Body of pancreas (tissue), 4 donors: ENCODE data around the gene TUBA3C.

Experiments used
- POLR2A ChIP-seq, 3 donors: fragments of 450-650 bp; IDR thresholded peaks; one replicate each; pipeline ENCODE4 v1.6.1; 2016; ENCODE audit warnings: antibody characterized with exemption in 3 of 3, mild to moderate bottlenecking in 2 of 3
- TF ChIP-seq, protein P1 (sequence below), 7 experiments: fragments of 450-650 bp in 4 of 7; fragments of 200-600 bp in 3 of 7; sonication (generic) in 3 of 7; IDR thresholded peaks; one replicate each; pipeline ENCODE4 v1.5.1; 2016 to 2019; ENCODE audit warnings: antibody characterized with exemption in 7 of 7

GRCh38 chr13:19185865-19186645, 4.4 kb upstream of the TUBA3C start:
- TF ChIP-seq POLR2A (IDR thresholded peaks at IDR 0.05): no peak
- TF ChIP-seq, protein P1, sequence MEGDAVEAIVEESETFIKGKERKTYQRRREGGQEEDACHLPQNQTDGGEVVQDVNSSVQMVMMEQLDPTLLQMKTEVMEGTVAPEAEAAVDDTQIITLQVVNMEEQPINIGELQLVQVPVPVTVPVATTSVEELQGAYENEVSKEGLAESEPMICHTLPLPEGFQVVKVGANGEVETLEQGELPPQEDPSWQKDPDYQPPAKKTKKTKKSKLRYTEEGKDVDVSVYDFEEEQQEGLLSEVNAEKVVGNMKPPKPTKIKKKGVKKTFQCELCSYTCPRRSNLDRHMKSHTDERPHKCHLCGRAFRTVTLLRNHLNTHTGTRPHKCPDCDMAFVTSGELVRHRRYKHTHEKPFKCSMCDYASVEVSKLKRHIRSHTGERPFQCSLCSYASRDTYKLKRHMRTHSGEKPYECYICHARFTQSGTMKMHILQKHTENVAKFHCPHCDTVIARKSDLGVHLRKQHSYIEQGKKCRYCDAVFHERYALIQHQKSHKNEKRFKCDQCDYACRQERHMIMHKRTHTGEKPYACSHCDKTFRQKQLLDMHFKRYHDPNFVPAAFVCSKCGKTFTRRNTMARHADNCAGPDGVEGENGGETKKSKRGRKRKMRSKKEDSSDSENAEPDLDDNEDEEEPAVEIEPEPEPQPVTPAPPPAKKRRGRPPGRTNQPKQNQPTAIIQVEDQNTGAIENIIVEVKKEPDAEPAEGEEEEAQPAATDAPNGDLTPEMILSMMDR (IDR thresholded peaks at IDR 0.05): no peak
